ENCODE data around the gene PAX7. TPM values are rescaled to one million over a fixed set of nuclear protein-coding genes. Genes with fewer than 3 reads are reported as not detected.

PAX7 gene
- total RNA-seq, 1 experiment from 2014 or later = not detected

DNA sequence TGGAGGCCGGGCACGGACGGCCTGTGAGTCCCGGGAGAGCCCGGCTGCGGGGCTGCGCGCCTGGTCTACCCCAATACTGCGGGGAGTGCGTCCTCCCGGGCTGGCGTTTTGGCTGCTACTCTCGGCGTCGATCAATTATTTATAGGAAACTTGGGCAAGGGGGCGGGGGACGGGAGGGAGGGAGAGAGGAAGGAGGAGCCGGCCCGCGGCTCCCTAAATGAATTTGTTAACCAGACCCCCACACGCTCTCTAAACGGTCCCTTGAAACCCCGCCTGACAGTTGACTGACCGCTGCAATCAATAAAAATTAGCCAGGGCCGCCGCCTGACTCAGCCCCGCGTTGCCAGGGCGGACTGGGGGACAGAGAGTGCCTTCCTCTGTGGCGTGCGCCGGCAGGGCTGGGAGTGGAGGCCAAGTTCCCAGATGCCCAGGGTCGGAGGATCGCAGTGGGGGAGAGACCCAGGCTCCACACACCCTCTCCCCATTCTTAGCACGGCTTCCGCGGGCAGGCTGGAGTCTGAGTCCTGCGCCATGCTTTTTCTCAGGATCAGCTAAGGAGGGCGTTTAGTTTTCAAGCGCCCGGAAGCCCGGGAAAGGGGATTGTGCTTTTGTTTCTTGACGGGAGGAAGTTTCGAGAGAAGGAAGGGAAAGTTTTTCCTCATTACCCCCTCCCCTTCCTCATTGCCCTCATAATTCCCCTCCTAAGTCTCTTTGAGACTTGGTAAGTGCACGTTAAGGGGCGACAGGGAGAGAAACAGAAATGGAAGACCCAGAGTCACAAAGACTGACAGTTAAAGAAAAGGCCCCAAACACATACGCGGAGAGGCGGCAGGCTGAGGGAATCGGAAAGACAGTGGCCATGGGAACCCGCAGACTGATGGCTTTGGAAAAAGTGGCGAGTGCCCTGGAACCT, 6.2 kb downstream of the PAX7 start:
- H3K9me3 ChIP-seq = no peaks in the 10 kb centered on the region
- no peak for DNase-seq
- peaks cover 95% of the 10 kb centered on the region for H3K27me3 ChIP-seq
- H3K36me3 ChIP-seq = no peaks in the 10 kb centered on the region
- no peak overlapping the region for H3K4me3 ChIP-seq

DNA sequence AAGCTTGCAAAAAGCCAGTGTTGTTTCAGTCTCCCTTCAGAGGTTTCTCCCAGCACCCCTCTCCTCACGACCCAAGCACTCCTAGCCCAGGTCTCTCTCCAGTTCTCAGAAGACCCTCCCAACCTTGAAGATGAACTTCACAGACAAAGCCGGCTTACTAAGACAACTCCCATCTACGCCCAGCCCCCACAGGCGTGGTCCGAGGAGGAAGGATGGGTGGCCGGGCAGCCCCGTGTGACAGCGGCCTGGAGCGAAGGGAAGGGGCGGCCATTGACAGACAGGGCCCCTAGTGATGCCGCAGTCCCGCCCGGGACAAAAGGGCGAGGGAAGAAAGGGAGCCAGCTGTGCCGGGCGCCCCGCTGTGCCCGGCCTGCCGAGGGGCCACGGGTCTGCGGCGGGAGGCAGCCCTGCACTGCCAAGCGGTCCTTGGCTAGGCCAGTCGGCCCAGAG, 6.9 kb downstream of the PAX7 start:
- Histone ChIP-seq H3K9me3 (no peaks in the 10 kb centered on the region), H3K4me3 (no peak overlapping the region), H3K27me3 (peaks cover 95% of the 10 kb centered on the region), H3K36me3 (no peaks in the 10 kb centered on the region)
- no peak for DNase-seq

DNA sequence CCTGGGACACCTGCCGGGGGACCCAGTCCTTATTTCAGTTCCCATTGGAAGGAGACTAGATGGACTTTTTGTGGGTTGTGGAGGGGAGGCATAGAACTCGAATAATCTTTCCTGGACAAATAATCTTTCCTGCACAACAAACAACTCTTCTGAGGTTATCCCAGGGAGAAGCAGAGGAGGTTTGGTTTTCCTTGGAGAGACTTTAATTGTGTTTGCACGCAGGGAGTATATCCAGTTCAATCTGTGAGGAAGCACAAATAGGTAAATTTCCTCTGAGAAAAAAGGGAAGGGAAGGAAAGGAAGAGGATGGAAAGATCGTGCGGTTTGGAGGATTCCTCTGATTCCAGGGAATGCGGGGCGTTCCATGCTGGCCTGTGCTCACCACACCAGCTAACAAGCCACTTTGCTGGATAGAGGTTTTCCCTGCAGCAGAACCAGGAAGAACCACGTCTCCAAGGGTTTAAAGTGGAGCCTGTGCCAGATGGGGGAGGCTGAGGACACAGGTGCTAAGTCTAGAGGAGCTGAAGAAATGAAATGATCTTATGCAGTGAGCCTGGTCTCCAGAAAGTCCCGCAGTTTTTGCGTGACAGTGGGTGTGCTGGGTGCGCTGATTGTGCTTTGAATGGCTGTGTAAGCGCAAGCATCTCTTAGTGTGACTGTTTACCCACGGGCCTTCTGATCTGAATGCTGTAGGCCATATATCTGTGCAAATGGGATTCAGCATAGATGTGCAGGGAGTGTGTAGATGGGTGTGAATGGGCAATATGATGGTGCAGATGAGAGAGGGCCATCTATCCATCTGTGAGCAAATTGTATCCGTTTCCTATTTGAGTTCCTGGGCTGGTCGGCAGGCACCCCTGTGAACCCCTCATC, 7.6 kb downstream of the PAX7 start:
- DNase-seq = no peak
- peaks cover 94% of the 10 kb centered on the region for H3K27me3 ChIP-seq

DNA sequence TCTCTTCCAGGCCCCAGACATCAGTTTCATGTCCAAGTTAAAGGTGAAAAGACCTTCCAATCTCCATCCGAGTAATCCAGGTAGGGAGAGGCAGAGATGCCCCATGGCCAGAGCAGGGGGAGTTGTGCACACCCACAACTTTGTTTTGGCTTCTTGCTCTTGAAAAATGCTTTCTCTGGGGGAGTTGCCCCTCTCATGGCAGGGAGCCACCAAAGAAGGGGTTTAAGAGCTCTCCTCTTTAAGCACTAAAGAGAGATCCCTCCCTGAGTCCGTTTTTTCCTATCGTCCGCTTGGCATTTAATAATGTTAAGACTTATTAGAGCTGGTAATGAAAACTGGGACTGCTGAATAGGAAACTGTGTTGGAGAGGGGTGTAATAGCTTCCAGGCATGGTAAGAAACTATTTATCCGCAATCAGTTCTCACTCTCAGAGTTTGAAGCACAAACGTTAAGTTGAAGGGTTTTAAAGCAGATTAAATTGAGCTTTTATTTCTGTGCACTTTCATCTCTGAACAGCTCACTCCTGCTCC, 8.3 kb downstream of the PAX7 start:
- DNase-seq = no peak
- Histone ChIP-seq H3K36me3 (no peaks in the 10 kb centered on the region), H3K4me3 (no peak overlapping the region), H3K9me3 (no peaks in the 10 kb centered on the region), H3K27me3 (peaks cover 94% of the 10 kb centered on the region)

More for the DNA sequence above, 7.6 kb downstream of the PAX7 start:
- H3K4me3 ChIP-seq = no peak overlapping the region
- H3K9me3 ChIP-seq = no peaks in the 10 kb centered on the region
- H3K36me3 ChIP-seq = no peaks in the 10 kb centered on the region

DNA sequence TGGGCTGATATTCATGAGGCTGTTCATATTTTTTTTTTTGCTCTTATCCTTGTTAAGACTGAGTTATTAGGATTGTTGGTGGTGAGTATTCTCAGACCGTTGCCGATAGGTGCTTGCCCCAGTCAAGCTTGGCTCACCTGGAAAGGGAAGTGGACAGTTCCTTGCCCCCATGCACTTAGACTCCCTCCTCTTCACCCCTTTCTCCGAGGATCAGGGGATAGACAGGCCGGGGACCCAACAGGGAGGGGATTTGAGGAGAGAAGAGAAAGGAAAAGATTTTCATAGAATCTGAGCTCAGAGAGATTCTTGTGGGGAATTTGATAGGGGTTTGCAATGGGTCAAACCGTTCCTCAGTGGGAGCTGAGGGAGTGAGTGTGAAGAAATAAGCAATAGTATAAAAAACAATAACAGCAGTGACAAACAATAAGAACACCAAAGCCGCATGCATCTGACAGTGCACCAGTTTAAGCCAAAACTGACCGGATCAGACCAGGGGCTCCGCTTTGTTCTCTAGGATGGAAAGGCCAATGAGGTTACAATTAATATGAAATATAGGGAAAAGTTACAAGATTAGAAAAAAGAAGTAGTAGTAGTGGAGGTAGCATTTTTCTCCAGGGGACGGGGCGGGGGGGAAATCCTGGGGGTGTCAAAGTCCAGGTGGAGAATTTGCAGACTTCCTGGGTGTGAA, 8.9 kb downstream of the PAX7 start:
- Histone ChIP-seq H3K27me3 (peaks cover 94% of the 10 kb centered on the region), H3K36me3 (no peaks in the 10 kb centered on the region), H3K9me3 (no peaks in the 10 kb centered on the region), H3K4me3 (no peak overlapping the region)
- DNase-seq = no peak

DNA sequence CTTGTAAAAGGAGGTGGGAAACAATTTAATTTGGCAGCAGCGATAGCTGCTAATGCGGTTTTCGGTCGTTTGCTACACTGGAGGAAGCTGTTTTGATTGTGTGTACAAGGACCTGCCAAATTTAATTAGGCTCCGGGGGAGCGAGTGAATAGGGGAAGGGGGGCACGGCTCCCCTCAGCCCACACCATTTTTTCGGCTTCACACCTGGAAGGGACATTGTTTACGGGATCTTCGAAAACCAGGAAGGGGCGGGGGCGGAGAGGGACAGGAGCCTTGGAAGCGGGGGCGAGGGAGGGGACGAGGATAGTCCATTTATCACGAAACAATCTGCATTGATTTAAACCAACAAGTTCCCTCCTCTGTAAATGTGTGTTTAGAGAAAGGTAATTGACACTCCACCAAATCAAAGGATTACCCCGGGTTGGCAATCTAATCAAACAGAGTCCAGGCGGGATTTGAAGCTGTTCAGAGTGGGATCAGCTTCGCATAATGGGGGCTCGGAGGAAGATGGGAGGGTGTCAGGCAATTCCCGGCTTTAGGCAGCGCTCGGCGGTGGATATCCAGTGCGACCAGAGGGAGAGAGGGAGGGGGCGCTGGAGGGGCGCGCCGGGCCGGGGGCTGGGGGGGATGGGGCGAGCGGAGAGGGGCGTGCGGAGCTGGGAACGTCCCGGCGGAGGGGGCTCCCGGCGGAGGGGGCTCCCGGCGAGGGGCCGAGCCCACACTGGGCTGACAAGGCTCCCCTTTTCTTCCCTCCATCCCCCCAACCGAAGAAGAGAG, 9.8 kb downstream of the PAX7 start:
- peaks cover 94% of the 10 kb centered on the region for H3K27me3 ChIP-seq
- no peaks in the 10 kb centered on the region for H3K36me3 ChIP-seq
- no peak overlapping the region for H3K4me3 ChIP-seq
- DNase-seq = no peak
- H3K9me3 ChIP-seq = no peaks in the 10 kb centered on the region

DNA sequence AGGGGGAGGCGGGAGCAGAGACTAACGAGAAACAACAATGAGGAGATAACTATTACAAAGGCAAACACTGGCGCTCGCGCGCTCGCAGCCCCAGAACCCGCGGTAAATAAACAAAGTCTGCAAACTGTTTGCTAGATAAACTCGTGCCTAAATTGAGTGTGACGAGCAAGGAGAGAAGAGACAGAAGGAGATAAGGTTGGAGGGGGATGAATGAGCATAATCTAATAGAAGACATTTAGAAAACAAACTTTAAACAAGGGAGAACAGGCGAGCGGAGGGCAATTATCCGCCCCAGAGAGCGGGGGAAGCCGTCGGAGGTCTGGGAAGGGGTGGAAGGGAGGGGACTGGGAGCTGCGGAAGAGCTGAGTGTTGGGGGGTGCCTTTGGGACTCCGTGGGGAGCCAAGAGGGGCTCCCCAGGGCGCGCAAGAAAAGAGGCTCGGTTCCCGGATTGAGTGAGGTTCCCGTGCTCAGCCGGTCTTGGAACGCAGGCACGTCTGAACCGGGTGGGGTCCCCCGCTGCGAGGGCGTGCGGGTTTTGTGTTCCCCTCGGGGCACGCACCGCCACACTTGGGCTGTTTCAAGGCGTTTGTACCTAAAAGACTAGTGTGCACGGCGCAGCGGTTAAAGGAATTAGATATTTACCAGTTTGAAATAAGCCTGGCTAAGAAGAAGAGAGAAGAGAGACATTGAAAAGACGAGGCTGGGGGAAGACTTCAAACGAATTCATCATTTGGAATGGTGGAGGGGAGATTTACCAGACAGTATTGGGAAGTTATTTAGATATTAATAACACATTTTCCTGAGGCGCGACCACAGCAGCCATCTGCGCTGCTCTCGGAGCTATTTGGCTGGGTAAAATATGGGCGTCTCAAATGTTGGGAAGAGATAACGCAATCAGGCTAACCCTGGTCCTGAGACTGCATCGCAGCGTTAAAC, 10.6 kb downstream of the PAX7 start:
- no peaks in the 10 kb centered on the region for H3K36me3 ChIP-seq
- H3K9me3 ChIP-seq = no peaks in the 10 kb centered on the region
- DNase-seq = no peak
- H3K4me3 ChIP-seq = no peak overlapping the region
- H3K27me3 ChIP-seq = peaks cover 94% of the 10 kb centered on the region

DNA sequence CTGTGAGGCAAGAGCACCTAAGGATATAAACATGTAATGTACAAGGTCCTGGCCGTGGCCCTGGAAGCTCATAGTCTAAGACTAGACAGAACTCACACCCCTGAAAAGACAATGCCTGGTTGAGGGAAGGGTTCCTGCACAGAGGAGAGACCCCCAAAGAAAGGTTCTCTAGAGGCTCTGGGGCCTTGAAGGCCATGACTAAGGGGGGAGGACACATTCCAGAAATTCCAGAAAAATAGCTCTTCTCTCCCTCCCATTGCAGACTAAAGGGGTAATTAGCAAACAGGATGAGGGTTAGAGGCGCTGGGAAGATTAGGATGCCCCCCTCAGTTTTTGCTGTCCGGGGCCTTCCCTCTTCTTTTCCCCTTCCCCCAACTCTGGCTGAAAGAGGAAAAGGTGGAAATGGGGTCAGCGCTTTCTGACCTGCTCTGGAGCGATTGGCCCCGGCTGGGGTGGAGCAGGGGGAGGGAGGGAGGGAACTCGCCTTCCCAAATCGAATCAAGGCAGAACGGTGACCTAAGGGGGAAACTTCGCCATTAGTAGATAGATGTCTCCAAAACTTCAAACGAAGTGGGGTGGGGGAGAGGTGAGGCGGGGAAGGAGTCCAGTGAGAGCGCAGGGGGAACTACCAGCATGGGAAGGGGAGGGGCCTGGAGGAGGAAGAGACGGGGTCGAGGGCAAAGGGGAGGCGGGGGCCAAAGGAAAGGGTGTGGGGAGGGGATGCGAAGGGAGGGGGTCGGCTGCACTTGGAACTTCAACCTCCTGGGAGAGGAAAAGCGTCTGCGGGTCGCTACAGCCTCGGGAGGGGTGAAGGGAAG, 11.8 kb downstream of the PAX7 start:
- Histone ChIP-seq H3K4me3 (no peak overlapping the region), H3K9me3 (no peaks in the 10 kb centered on the region), H3K36me3 (no peaks in the 10 kb centered on the region), H3K27me3 (peaks cover 92% of the 10 kb centered on the region)
- DNase-seq = no peak

DNA sequence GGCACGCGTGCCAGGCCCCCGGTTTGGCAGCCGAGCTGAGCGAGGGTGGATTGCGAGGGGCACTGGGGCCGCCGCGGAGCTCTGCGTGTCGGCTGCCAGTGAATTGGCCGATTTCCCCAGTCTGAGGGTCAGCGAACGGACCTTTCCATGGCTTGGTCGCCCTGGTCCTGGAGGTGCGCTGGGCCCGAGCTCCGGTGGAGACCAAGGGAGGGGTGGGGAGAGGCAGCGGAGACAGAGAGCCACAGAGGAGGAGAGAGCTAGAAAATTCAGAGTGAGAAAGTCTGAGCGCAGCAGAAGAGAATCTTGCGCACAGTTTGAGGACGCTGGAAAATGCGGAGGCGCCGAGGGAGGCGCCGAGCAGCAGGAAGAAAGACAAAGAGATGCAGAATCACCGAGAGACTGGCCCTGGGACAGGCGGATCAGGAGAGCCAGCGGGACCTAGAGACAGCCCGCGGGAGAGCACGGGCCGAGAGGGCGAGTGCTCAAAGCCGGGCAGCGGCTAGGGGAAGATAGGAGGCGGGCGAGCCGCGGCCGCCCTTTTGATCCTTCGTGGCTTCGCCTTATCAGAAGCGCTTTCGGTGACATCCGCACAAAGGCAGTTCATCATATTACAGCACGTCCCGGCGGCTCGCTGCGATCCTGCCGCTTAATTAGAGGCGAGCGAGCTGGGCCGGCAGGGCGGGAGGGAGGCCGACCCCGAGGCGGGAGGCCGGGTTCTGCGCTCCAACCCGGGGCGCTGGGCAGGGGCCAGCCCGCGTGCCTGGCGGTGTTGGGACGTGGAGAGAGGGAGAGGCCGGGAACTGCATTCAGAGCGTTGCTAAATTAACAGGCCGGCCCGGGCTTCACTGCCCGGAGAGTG, 12.7 kb downstream of the PAX7 start:
- Histone ChIP-seq H3K27me3 (peaks cover 87% of the 10 kb centered on the region), H3K4me3 (no peak overlapping the region), H3K36me3 (no peaks in the 10 kb centered on the region), H3K9me3 (no peaks in the 10 kb centered on the region)
- no peak for DNase-seq

DNA sequence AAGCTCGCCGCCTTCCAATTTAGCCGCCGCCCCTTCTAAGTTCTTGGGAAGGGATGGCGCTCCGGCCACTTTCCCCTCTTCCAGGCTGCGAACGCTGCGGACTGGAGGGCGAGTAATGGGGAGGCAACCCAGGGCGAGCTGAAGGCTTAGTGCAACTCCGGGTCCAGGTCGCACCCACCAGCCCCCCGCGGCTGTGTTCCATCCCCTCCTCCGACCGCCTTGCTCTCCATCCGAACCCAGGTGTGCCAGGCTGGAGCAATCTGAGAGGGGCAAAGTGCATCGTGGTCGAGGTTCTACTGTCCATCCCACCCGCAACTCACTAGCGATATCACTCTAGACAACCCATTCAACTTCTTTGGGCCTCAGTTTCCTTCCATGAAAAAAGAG, 13.4 kb downstream of the PAX7 start:
- H3K9me3 ChIP-seq = no peaks in the 10 kb centered on the region
- peaks cover 81% of the 10 kb centered on the region for H3K27me3 ChIP-seq
- H3K4me3 ChIP-seq = no peak overlapping the region
- no peak for DNase-seq
- no peaks in the 10 kb centered on the region for H3K36me3 ChIP-seq

DNA sequence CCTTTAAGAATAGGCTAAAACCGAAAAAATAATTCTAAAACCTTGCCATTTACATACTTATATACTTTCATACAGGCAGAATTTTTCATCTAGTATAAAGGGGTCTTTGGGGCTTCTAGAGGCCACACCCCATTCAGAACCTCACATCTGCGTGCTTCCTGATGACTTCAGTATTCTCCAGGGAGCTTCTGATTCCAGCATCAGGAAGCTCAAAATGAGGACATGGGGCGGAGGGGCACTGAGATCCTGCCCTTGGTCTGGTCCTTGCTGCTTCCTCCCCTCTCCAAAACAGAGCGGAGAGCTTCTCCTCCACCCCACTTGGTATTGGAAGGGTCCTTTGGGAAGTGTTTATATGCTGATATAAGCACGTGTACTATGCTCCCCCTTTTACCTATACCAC, 13.8 kb downstream of the PAX7 start:
- Histone ChIP-seq H3K27me3 (peaks cover 76% of the 10 kb centered on the region), H3K4me3 (no peak overlapping the region), H3K36me3 (no peaks in the 10 kb centered on the region), H3K9me3 (no peaks in the 10 kb centered on the region)
- DNase-seq = no peak

DNA sequence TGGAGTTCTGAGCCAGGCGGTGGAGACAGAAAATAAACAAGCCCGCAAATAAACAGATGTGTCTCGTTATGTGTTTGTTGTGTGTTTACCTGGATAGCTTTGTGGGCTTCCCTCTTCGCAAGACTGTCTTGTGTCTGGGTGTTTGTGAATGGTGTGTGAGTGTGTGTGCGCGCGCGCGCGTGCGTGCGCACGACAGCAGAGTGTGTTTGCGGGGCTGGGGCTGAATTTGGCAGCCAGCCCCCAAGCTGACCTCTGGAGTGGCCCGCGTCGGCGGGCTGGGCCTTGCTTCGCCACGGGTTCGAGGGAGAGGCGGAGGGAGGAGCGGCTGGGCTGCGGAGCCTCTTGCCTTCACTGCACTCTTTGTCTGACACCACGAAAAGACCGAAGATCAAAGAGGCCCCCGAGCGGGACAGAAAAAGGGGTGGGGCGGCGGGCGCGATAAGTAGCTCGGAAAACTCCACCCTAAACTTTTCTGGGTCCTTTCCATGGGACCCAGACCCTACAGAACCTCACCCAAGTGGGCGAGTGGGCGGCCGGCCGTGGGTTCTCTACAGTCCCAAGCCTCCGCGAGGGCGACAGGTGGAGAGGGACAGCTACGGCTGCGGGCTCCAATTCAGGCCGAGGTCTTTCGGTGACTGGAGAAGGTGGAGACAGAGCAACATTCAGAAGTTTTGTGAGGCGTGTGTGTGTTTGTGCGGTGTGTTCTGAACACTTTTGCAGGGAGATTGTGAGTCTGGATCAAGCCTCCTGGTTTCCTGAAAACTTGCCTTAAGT, 14.5 kb downstream of the PAX7 start:
- Histone ChIP-seq H3K4me3 (no peak overlapping the region), H3K36me3 (no peaks in the 10 kb centered on the region), H3K27me3 (peaks cover 69% of the 10 kb centered on the region), H3K9me3 (no peaks in the 10 kb centered on the region)
- DNase-seq = no peak

DNA sequence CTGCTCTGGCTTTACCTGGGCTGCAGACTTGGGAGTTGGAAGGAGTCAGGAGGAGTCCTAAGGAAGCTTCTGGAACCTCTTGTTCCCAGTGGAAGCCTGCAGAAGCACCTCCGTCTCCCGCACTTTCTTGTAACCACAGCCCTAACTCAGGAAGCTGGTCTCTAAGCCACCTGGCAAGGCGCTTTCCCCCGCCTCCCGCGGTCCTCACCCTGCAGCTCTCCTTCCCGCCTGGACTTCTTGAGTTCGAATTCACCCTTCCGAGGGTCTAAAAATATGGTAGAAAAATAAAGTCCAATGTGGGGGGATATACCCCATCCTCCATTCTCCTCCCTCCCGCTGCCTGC, 15.1 kb downstream of the PAX7 start:
- peaks cover 65% of the 10 kb centered on the region for H3K27me3 ChIP-seq
- no peak for DNase-seq
- H3K9me3 ChIP-seq = no peaks in the 10 kb centered on the region
- no peak overlapping the region for H3K4me3 ChIP-seq
- H3K36me3 ChIP-seq = no peaks in the 10 kb centered on the region
